Neural cell (in vitro differentiated cells): ENCODE data around the gene PRR15L. TPM values are rescaled to one million over a fixed set of nuclear protein-coding genes. Genes with fewer than 3 reads are reported as not detected.

ENCODE experiments used
- H2AFZ ChIP-seq: fragments of 200-600, 300-800 bp; sonication (generic), shearing (Covaris generic); 2 replicates; pipeline ENCODE4 v1.6.0; 2014; ENCODE audit warnings: low read depth, mild to moderate bottlenecking, antibody characterized with exemption, low read length, moderate library complexity
- H3F3A ChIP-seq: fragments of 200-600 bp; shearing (Covaris generic); 2 replicates; pipeline ENCODE4 v1.6.1; 2016; ENCODE audit warnings: mild to moderate bottlenecking, moderate library complexity, mixed read lengths, antibody characterized with exemption, low read length; ENCODE audit not compliant: insufficient read depth, poor library complexity, severe bottlenecking
- H3K27ac ChIP-seq: fragments of 200-600, 300-800 bp; sonication (generic), shearing (Covaris generic); 2 replicates; pipeline ENCODE4 v1.5.1; 2014; ENCODE audit warnings: mild to moderate bottlenecking, low read length, moderate library complexity
- H3K27me3 ChIP-seq: fragments of 300-800, 200-600 bp; sonication (generic), shearing (Covaris generic); 2 replicates; pipeline ENCODE4 v1.6.0; 2014; ENCODE audit warnings: mild to moderate bottlenecking, low read depth, low read length, moderate library complexity; ENCODE audit not compliant: insufficient read depth
- H3K36me3 ChIP-seq: fragments of 300-800, 200-600 bp; sonication (generic), shearing (Covaris generic); 2 replicates; pipeline ENCODE4 v1.5.1; 2014; ENCODE audit warnings: mild to moderate bottlenecking, antibody characterized with exemption, low read length, moderate library complexity; ENCODE audit not compliant: insufficient read depth
- H3K4me2 ChIP-seq: fragments of 300-800, 200-600 bp; sonication (generic), shearing (Covaris generic); 2 replicates; pipeline ENCODE4 v1.6.0; 2014; ENCODE audit warnings: mild to moderate bottlenecking, low read length
- H3K4me3 ChIP-seq: fragments of 300-800, 200-600 bp; sonication (generic), shearing (Covaris generic); 2 replicates; pipeline ENCODE4 v1.5.1; 2014; ENCODE audit warnings: mild to moderate bottlenecking, low read length, moderate library complexity
- H3K79me2 ChIP-seq: fragments of 200-600 bp; shearing (Covaris generic); replicated peaks from 2 replicates; pipeline ENCODE4 v1.6.0; 2014; ENCODE audit warnings: mild to moderate bottlenecking, low read length, moderate library complexity; ENCODE audit not compliant: insufficient read depth
- H3K9ac ChIP-seq: fragments of 300-800, 200-600 bp; sonication (generic), shearing (Covaris generic); 2 replicates; pipeline ENCODE4 v1.6.1; 2016; ENCODE audit warnings: mild to moderate bottlenecking, low read length, mixed read lengths
- H3K9me2 ChIP-seq: fragments of 200-600 bp; shearing (Covaris generic); 2 replicates; pipeline ENCODE4 v1.6.1; 2016; ENCODE audit warnings: mild to moderate bottlenecking, low read length, mixed read lengths; ENCODE audit not compliant: insufficient read depth
- H3K9me3 ChIP-seq: fragments of 200-600, 300-800 bp; sonication (generic), shearing (Covaris generic); 2 replicates; pipeline ENCODE4 v1.6.1; 2016; ENCODE audit warnings: mild to moderate bottlenecking, mixed run types, low read length, moderate library complexity, mixed read lengths
- H4K20me1 ChIP-seq: fragments of 200-600 bp; shearing (Covaris generic); 2 replicates; pipeline ENCODE4 v1.6.1; 2016; ENCODE audit warnings: mild to moderate bottlenecking, mixed run types; ENCODE audit not compliant: insufficient read depth
- EP300 ChIP-seq: fragments of 450-650 bp; conservative IDR thresholded peaks from 2 replicates; pipeline ENCODE4 v1.6.1; 2014; ENCODE audit warnings: antibody characterized with exemption, mild to moderate bottlenecking, moderate library complexity; ENCODE audit not compliant: poor library complexity, severe bottlenecking
- EZH2 ChIP-seq: fragments of 200-600, 300-800 bp; shearing (Covaris generic), sonication (generic); IDR thresholded peaks from 2 replicates; pipeline ENCODE4 v1.6.1; 2014; ENCODE audit warnings: antibody characterized with exemption, low read length, borderline replicate concordance, mild to moderate bottlenecking; ENCODE audit not compliant: insufficient read depth, poor library complexity, severe bottlenecking
- MXI1 ChIP-seq: fragments of 450-650 bp; conservative IDR thresholded peaks from 2 replicates; pipeline ENCODE4 v1.6.1; 2014; ENCODE audit warnings: antibody characterized with exemption, mild to moderate bottlenecking; ENCODE audit not compliant: poor library complexity, severe bottlenecking
- POLR2AphosphoS5 ChIP-seq: IDR thresholded peaks from 2 replicates; pipeline ENCODE4 v1.6.1; 2012
- RAD21 ChIP-seq: fragments of 450-650 bp; conservative IDR thresholded peaks from 2 replicates; pipeline ENCODE4 v1.6.1; 2014; ENCODE audit warnings: antibody characterized with exemption, mild to moderate bottlenecking, moderate library complexity
- SMC3 ChIP-seq: fragments of 450-650 bp; conservative IDR thresholded peaks from 2 replicates; pipeline ENCODE4 v1.6.1; 2014; ENCODE audit warnings: antibody characterized with exemption, mild to moderate bottlenecking, moderate library complexity; ENCODE audit not compliant: poor library complexity
- TAF1 ChIP-seq: IDR thresholded peaks from 2 replicates; pipeline ENCODE4 v1.6.1; 2012; ENCODE audit warnings: low read depth
- polyA plus RNA-seq: library from polyadenylated mRNA; depleted of rRNA; stranded (reverse); fragments of >200 nt; gene quantifications from 2 replicates; pipeline ENCODE4 v1.2.3, GENCODE V29; 2014
- TF ChIP-seq, protein P1 (sequence below): IDR thresholded peaks from 2 replicates; pipeline ENCODE4 v1.6.1; 2012; ENCODE audit warnings: borderline replicate concordance
- TF ChIP-seq, protein P2 (sequence below): fragments of 450-650 bp; IDR thresholded peaks from 2 replicates; pipeline ENCODE4 v1.5.1; 2014; ENCODE audit warnings: antibody characterized with exemption, mild to moderate bottlenecking, moderate library complexity; ENCODE audit not compliant: poor library complexity, severe bottlenecking

Gene PRR15L
- polyA plus RNA-seq, 1 donor from 2014 or later = not detected

- Histone ChIP-seq H3K4me2 (no peak overlapping the region), H3K9me3 (no peaks in the 10 kb centered on the region)
Measured at GRCh38 chr17:47986520-47986919, 28.8 kb upstream of the PRR15L start.

DNA sequence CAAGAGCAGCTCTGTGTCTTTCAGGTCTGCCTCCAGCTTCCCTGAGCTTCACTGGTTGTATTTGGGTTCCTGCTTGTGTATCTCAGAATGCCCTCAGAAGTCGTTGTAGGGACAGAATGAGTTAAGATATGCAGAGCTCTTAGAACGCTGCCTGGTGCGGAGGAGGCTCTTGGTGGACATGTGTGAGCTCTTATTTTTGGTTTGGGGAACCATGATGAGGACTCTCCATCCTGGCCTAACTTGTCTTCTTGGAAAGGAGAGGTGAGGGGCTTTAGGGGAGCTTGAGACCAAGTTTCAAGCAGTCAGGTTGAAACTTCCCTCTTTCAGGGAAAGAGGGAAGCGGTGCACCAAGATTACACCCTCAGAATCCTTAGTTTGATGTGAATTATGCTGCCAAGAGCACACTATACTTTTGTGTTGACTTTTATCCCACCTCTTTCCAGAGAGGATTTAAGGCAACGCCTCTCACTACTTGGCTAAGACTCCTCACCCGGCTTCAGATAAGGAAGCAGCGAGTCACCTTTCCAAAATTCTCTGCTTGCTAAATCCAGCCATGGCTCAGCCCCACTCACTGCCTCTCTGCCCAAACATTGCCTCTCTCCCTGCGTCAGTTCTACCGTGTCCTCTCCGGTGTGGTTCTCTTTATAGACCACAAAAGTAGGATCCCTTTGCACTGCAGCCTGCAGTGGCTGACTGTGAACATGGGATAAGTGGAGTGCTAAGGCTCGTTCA is 26.0 kb upstream of the PRR15L start:
- peaks cover 4% of the 10 kb centered on the region for H3K36me3 ChIP-seq

More at GRCh38 chr17:47986520-47986919, 28.8 kb upstream of the PRR15L start:
- H3K9ac ChIP-seq = no peak overlapping the region
- no peaks in the 10 kb centered on the region for H3K36me3 ChIP-seq
- no peaks in the 10 kb centered on the region for H3K79me2 ChIP-seq
- H3K27ac ChIP-seq = no peak overlapping the region
- H2AFZ ChIP-seq = no peak overlapping the region
- no peaks in the 10 kb centered on the region for H3F3A ChIP-seq
- H4K20me1 ChIP-seq = no peaks in the 10 kb centered on the region
- no peak overlapping the region for H3K4me3 ChIP-seq
- H3K27me3 ChIP-seq = no peaks in the 10 kb centered on the region
- H3K9me2 ChIP-seq = no peaks in the 10 kb centered on the region
- TF ChIP-seq RAD21 (no peak), EP300 (no peak), TAF1 (no peak), SMC3 (no peak), POLR2AphosphoS5 (no peak), MXI1 (no peak), EZH2 (no peak)
- TF ChIP-seq, protein P1, sequence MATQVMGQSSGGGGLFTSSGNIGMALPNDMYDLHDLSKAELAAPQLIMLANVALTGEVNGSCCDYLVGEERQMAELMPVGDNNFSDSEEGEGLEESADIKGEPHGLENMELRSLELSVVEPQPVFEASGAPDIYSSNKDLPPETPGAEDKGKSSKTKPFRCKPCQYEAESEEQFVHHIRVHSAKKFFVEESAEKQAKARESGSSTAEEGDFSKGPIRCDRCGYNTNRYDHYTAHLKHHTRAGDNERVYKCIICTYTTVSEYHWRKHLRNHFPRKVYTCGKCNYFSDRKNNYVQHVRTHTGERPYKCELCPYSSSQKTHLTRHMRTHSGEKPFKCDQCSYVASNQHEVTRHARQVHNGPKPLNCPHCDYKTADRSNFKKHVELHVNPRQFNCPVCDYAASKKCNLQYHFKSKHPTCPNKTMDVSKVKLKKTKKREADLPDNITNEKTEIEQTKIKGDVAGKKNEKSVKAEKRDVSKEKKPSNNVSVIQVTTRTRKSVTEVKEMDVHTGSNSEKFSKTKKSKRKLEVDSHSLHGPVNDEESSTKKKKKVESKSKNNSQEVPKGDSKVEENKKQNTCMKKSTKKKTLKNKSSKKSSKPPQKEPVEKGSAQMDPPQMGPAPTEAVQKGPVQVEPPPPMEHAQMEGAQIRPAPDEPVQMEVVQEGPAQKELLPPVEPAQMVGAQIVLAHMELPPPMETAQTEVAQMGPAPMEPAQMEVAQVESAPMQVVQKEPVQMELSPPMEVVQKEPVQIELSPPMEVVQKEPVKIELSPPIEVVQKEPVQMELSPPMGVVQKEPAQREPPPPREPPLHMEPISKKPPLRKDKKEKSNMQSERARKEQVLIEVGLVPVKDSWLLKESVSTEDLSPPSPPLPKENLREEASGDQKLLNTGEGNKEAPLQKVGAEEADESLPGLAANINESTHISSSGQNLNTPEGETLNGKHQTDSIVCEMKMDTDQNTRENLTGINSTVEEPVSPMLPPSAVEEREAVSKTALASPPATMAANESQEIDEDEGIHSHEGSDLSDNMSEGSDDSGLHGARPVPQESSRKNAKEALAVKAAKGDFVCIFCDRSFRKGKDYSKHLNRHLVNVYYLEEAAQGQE = no peak
- TF ChIP-seq, protein P2, sequence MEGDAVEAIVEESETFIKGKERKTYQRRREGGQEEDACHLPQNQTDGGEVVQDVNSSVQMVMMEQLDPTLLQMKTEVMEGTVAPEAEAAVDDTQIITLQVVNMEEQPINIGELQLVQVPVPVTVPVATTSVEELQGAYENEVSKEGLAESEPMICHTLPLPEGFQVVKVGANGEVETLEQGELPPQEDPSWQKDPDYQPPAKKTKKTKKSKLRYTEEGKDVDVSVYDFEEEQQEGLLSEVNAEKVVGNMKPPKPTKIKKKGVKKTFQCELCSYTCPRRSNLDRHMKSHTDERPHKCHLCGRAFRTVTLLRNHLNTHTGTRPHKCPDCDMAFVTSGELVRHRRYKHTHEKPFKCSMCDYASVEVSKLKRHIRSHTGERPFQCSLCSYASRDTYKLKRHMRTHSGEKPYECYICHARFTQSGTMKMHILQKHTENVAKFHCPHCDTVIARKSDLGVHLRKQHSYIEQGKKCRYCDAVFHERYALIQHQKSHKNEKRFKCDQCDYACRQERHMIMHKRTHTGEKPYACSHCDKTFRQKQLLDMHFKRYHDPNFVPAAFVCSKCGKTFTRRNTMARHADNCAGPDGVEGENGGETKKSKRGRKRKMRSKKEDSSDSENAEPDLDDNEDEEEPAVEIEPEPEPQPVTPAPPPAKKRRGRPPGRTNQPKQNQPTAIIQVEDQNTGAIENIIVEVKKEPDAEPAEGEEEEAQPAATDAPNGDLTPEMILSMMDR = no peak

More for the DNA sequence above, 26.0 kb upstream of the PRR15L start:
- Histone ChIP-seq H4K20me1 (no peaks in the 10 kb centered on the region), H3K9me2 (no peaks in the 10 kb centered on the region), H3K4me3 (no peak overlapping the region), H3F3A (no peaks in the 10 kb centered on the region), H3K27me3 (no peaks in the 10 kb centered on the region), H3K79me2 (no peaks in the 10 kb centered on the region), H2AFZ (no peak overlapping the region), H3K9ac (no peak overlapping the region), H3K4me2 (no peak overlapping the region), H3K27ac (no peak overlapping the region), H3K9me3 (no peaks in the 10 kb centered on the region)
- TF ChIP-seq TAF1 = no peak
- TF ChIP-seq POLR2AphosphoS5 = no peak
- TF ChIP-seq EP300 = no peak
- no peak for TF ChIP-seq RAD21
- TF ChIP-seq MXI1 = no peak
- TF ChIP-seq, protein P1 = no peak
- no peak for TF ChIP-seq SMC3
- TF ChIP-seq, protein P2 = no peak
- TF ChIP-seq EZH2 = no peak
